HUES48 (cell line): ENCODE results near the gene PTGES3L.
"Not testable (repeated sequence)": the region's sequence is repeated elsewhere in the genome, so short reads cannot be mapped to it uniquely, and the experiment has no call there.

Source experiments
- H3K27ac ChIP-seq: one replicate; pipeline ENCODE4 v1.7.0; 2013; ENCODE audit warnings: low read depth, low read length, inconsistent platforms
- H3K27me3 ChIP-seq: 2 replicates; pipeline ENCODE4 v1.6.1; 2013; ENCODE audit warnings: mild to moderate bottlenecking, low read length; ENCODE audit not compliant: control insufficient read depth, insufficient read depth
- H3K36me3 ChIP-seq: 2 replicates; pipeline ENCODE4 v1.6.1; 2013; ENCODE audit warnings: low read length; ENCODE audit not compliant: control insufficient read depth, insufficient read depth
- H3K4me1 ChIP-seq: 2 replicates; pipeline ENCODE4 v1.6.1; 2013; ENCODE audit warnings: mild to moderate bottlenecking, low read length; ENCODE audit not compliant: control insufficient read depth, insufficient read depth
- H3K4me3 ChIP-seq: 2 replicates; pipeline ENCODE4 v1.5.1; 2013; ENCODE audit warnings: mild to moderate bottlenecking, low read depth, low read length
- H3K9ac ChIP-seq: 2 replicates; pipeline ENCODE4 v1.6.1; 2013; ENCODE audit warnings: mild to moderate bottlenecking, low read depth, low read length, moderate library complexity
- H3K9me3 ChIP-seq: 2 replicates; pipeline ENCODE4 v1.6.1; 2013; ENCODE audit warnings: low read length; ENCODE audit not compliant: control insufficient read depth, insufficient read depth

The PTGES3L gene

DNA sequence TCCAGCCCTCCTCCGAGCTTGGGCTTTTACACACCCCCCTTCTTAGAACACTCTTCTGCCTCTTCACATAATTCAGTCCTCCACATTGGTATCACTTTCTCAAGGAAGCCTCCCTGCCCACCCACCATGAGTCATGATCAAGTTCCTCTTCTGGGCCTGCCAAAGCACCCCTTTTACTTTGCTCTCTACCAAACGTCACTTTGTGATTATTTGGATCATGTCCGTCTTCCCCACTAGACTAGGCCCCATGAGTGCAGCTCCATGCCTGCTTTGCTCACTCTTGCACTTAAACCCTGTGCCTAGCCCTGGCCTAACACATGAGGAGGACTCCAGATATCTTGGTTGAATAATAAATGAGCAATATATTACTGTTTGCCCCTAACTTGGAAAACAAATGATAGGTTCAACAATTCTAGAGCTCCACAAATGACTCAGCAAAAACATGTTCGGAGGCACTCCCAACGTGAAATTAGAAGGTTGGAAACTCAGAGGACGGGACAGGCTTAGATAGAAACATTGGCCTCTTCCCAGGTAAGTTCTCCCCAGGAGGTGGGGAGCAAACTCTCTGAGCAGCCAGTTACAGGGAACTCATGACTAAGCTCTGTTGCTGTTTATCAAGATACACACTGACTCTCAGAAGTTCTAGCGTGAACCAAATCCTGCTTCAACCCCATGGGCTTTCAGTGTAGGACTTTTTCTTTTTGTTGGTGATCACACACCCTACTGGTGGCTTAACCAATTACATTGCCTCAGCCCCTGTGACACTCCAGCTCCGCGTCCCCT, 51.0 kb downstream of the PTGES3L start:
- Histone ChIP-seq H3K9ac (peak overlapping the region; percentile 34), H3K9me3 (no peaks in the 10 kb centered on the region), H3K27me3 (no peaks in the 10 kb centered on the region), H3K27ac (peak overlapping the region; percentile 26), H3K4me3 (no peak overlapping the region), H3K36me3 (no peaks in the 10 kb centered on the region), H3K4me1 (peaks cover 8% of the 10 kb centered on the region)

GRCh38 chr17:42924891-42925290, 55.0 kb downstream of the PTGES3L start:
- Histone ChIP-seq H3K4me3 (no peak overlapping the region), H3K27ac (no peak overlapping the region), H3K4me1 (peaks cover 12% of the 10 kb centered on the region), H3K27me3 (no peaks in the 10 kb centered on the region), H3K9ac (no peak overlapping the region), H3K36me3 (no peaks in the 10 kb centered on the region), H3K9me3 (no peaks in the 10 kb centered on the region)

- H3K9ac ChIP-seq: not testable (repeated sequence)
These were observed 56.4 kb downstream of the PTGES3L start for GRCh38 chr17:42923472-42923871.

GRCh38 chr17:42922294-42922693, 57.6 kb downstream of the PTGES3L start:
- Histone ChIP-seq H3K27me3 (no peaks in the 10 kb centered on the region), H3K27ac (no peak overlapping the region), H3K9me3 (no peaks in the 10 kb centered on the region), H3K4me1 (peaks cover 9% of the 10 kb centered on the region), H3K9ac (no peak overlapping the region), H3K36me3 (no peaks in the 10 kb centered on the region), H3K4me3 (no peak overlapping the region)

More at GRCh38 chr17:42923472-42923871, 56.4 kb downstream of the PTGES3L start:
- H3K27me3 ChIP-seq, H3K36me3 ChIP-seq, H3K4me1 ChIP-seq, H3K4me3 ChIP-seq, H3K27ac ChIP-seq, H3K9me3 ChIP-seq: not testable (repeated sequence)

DNA sequence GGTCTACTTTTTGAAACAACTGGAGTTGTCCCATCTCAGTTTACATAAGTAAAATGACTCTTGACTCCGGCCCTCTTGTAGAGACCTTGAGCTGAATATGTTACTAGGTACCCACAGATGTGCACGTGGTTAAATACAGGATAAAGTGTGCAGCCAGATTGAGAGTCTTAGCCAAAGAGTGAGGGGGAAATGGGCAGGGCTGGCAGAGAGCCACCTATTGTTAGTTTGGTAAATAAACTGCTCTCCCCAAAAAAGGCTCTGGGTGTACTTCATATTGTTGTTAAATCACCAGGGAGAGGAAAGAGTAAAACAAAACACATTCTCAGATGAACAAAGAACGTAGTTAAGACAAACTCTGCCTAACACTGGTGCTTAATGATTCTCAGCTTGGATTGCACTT, 59.0 kb downstream of the PTGES3L start:
- Histone ChIP-seq H3K4me3 (no peak overlapping the region), H3K9me3 (no peaks in the 10 kb centered on the region), H3K9ac (no peak overlapping the region), H3K36me3 (no peaks in the 10 kb centered on the region), H3K27me3 (no peaks in the 10 kb centered on the region), H3K27ac (no peak overlapping the region), H3K4me1 (peaks cover 11% of the 10 kb centered on the region)

GRCh38 chr17:42920106-42920900, 59.6 kb downstream of the PTGES3L start:
- H3K27me3 ChIP-seq: no peaks in the 10 kb centered on the region
- no peaks in the 10 kb centered on the region for H3K36me3 ChIP-seq
- H3K27ac ChIP-seq: no peak overlapping the region
- no peak overlapping the region for H3K9ac ChIP-seq
- H3K4me3 ChIP-seq: no peak overlapping the region
- no peaks in the 10 kb centered on the region for H3K9me3 ChIP-seq
- H3K4me1 ChIP-seq: peaks cover 11% of the 10 kb centered on the region

DNA sequence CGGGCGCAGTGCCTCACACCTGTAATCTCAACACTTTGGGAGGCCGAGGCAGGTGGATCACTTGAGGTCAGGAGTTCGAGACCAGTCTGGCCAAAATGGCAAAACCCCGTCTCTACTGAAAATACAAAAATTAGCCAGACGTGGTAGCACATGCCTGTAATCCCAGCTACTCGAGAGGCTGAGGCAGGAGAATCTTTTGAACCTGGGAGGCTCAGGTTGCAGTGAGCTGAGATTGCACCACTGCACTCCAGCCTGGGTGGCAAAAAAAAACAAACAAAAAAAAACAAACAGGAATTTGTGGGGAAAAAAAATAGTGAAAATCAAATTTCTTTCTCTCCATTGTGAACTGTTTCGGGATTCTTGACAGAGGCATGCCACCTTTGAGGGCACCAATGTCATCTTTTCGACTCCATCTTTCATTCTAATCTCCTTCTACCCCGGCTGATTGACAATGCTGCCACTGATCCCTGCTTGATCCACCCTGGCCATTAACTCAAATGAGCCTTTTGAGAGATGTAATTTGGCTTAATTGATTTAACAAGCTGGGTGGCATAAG, 60.3 kb downstream of the PTGES3L start:
- H3K4me1 ChIP-seq: peaks cover 11% of the 10 kb centered on the region
- H3K4me3 ChIP-seq, H3K9me3 ChIP-seq, H3K27me3 ChIP-seq, H3K36me3 ChIP-seq, H3K9ac ChIP-seq, H3K27ac ChIP-seq: not testable (repeated sequence)

GRCh38 chr17:42918902-42919521, 60.9 kb downstream of the PTGES3L start:
- H3K9me3 ChIP-seq: no peaks in the 10 kb centered on the region
- H3K4me3 ChIP-seq: no peak overlapping the region
- peaks cover 11% of the 10 kb centered on the region for H3K4me1 ChIP-seq
- H3K27ac ChIP-seq: no peak overlapping the region
- H3K27me3 ChIP-seq: no peaks in the 10 kb centered on the region
- no peak overlapping the region for H3K9ac ChIP-seq
- H3K36me3 ChIP-seq: no peaks in the 10 kb centered on the region
